BJ (cell line): ENCODE data around the gene CLTC. TPM values are rescaled to one million over a fixed set of nuclear protein-coding genes. Genes with fewer than 3 reads are reported as not detected.

Source experiments
- CTCF ChIA-PET: fragments of 350-600 bp; formaldehyde crosslinking; extraction: SDS; loops from one replicate; lab custom pipeline; 2021; ENCODE audit warnings: antibody characterized with exemption, inconsistent platforms; lab: Yijun Ruan, JAX
- POLR2A ChIA-PET: fragments of 300-600 bp; sonication (Branson Sonifier 250); formaldehyde crosslinking; extraction: SDS; loops from one replicate; lab custom pipeline; 2021; ENCODE audit warnings: antibody characterized with exemption; lab: Charles Lee
- DNase-seq: peaks from one replicate; pipeline ENCODE4 v3.0.0-alpha.2; 2011; ENCODE audit warnings: low read depth
- H3K27me3 ChIP-seq: 2 replicates; pipeline ENCODE4 v1.6.0; 2011; ENCODE audit warnings: low read length; ENCODE audit not compliant: control insufficient read depth, insufficient read depth
- H3K36me3 ChIP-seq: 2 replicates; pipeline ENCODE4 v1.5.1; 2011; ENCODE audit warnings: low read length; ENCODE audit not compliant: control insufficient read depth, insufficient read depth
- H3K4me3 ChIP-seq: 2 replicates; pipeline ENCODE4 v1.5.1; 2011; ENCODE audit warnings: low read depth, mild to moderate bottlenecking, control low read depth, low read length
- CTCF ChIP-seq: IDR thresholded peaks from 2 replicates; pipeline ENCODE4 v1.5.1; 2011; ENCODE audit warnings: low read depth, mild to moderate bottlenecking, control low read depth, inconsistent platforms, low read length, moderate library complexity; ENCODE audit not compliant: insufficient read depth
- polyA plus RNA-seq: library from polyadenylated mRNA; depleted of rRNA; stranded (reverse); fragments of >200 nt; gene quantifications from 2 replicates; pipeline ENCODE4 v1.2.3, GENCODE V29; 2011

Gene CLTC
- polyA plus RNA-seq, 1 experiment, result 149 TPM

DNA sequence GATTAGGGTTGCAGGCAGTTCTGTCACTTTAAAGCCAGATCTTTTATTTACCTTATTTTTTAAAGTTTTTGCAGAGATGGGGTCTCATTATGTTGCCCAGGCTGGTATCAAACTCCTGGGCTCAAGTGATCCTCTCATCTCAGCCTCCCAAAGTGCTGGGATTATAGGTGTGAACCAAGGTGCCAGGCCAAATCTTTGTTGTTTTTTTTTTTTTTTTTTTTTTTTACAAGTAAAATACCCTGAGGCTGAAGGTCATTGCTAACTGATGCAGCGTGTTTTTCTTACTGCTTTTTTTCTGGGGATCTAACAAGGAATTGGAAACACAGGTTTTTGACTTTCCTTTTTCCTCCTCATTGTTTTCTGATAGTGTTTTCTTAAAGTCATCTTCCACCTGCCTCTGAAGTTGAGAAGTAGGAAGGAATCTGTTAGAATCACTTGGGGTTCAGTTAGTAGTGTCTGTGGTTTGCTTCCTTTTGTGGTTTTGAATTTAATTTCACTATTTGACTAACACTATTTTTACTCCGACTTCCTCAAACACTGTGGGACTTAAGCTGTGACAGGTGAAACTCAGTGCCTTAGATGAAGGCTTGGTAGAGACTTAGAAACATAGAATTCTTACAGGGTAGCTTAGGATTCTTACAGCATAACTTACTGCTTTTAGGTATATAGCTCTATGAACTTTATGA is 22.2 kb downstream of the CLTC start:
- no peak for DNase-seq
- Histone ChIP-seq H3K4me3 (no peak overlapping the region), H3K36me3 (no peaks in the 10 kb centered on the region; the same call in 1 of the 2 replicates), H3K27me3 (no peaks in the 10 kb centered on the region)
- ChIA-PET POLR2A (interaction anchor here (0.6 to 0.7 kb wide), 2 partner anchors 15 to 22 kb away, joined by 5 to 11 read pairs; partner anchors contain the start of gene CLTC), CTCF (no interaction called here)
- no peak for TF ChIP-seq CTCF

DNA sequence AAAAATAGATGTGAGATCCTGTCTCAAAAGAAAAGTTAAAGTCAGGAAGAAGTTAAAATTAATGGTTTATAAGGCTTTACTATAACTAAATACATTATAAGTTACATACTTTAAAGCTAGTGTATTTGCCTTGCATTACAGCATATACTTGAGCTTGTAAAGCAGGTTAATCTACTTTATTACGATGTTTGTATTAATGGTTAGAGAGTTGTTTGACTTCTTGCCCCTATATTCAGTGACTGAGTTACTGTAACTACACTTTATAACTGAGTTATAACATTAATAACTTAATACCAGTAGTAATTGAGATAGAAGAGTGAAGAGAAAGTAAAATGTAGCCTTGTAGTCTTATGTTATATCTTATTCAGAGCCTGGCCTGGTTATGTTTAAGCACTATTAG is 22.9 kb downstream of the CLTC start:
- ChIA-PET POLR2A (interaction anchor here (0.6 kb wide), 1 partner anchor 23 kb away, joined by 5 read pairs; the partner anchor contains the start of gene CLTC), CTCF (no interaction called here)
- no peak for DNase-seq
- no peak overlapping the region for H3K4me3 ChIP-seq
- TF ChIP-seq CTCF, result no peak
- no peaks in the 10 kb centered on the region for H3K27me3 ChIP-seq
- H3K36me3 ChIP-seq, result peaks cover 2% of the 10 kb centered on the region; the same call in 1 of the 2 replicates

- POLR2A ChIA-PET, result no interaction called here
- CTCF ChIA-PET, result interaction anchor here (0.8 kb wide), 1 partner anchor 8 kb away, joined by 3 read pairs; no protein-coding TSS in a partner anchor
- Histone ChIP-seq H3K4me3 (no peak overlapping the region), H3K36me3 (peaks cover 2% of the 10 kb centered on the region), H3K27me3 (no peaks in the 10 kb centered on the region)
- DNase-seq, result peak; percentile 31
- TF ChIP-seq CTCF, result no peak
Observed at GRCh38 chr17:59643159-59644140, 23.8 kb downstream of the CLTC start.

DNA sequence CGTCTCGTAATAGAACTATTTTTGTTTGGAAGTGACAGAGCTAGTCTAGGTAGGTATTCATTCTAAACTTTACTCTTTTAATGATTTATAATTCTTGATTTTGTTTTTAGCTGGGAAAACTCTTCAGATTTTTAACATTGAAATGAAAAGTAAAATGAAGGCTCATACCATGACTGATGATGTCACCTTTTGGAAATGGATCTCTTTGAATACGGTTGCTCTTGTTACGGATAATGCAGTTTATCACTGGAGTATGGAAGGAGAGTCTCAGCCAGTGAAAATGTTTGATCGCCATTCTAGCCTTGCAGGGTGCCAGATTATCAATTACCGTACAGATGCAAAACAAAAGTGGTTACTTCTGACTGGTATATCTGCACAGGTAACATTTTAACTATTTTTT is 27.6 kb downstream of the CLTC start:
- H3K36me3 ChIP-seq, result peaks cover 7% of the 10 kb centered on the region
- ChIA-PET POLR2A (no interaction called here), CTCF (no interaction called here)
- no peak for DNase-seq
- no peak overlapping the region for H3K4me3 ChIP-seq
- no peak for TF ChIP-seq CTCF
- no peaks in the 10 kb centered on the region for H3K27me3 ChIP-seq

GRCh38 chr17:59649886-59650285 is 30.2 kb downstream of the CLTC start:
- TF ChIP-seq CTCF, result no peak
- Histone ChIP-seq H3K36me3 (peaks cover 11% of the 10 kb centered on the region), H3K4me3 (no peak overlapping the region), H3K27me3 (no peaks in the 10 kb centered on the region)
- ChIA-PET POLR2A (no interaction called here), CTCF (no interaction called here)
- DNase-seq, result no peak
